Stimulated activated CD8-positive, alpha-beta memory T cell treated with anti-CD3 and anti-CD28 coated beads, Interleukin-12 subunit alpha, Interleukin-12 subunit beta, amount 100 ng/mL, for 4 hours (primary cell): ENCODE data around the gene CUX1.
A peak's percentile ranks its signal among the peaks of the same experiment; 100 is the strongest.
"Not testable (repeated sequence)": the region's sequence is repeated elsewhere in the genome, so short reads cannot be mapped to it uniquely, and the experiment has no call there.

Source experiments
- DNase-seq: peaks from one replicate; pipeline ENCODE4 v3.0.0-alpha.2; 2020; ENCODE audit warnings: low read depth

Gene CUX1

GRCh38 chr7:101854084-101854865, 36.8 kb downstream of the CUX1 start:
- DNase-seq = no peak

- peak; percentile 61 for DNase-seq
Observed at GRCh38 chr7:101856473-101857357, 39.3 kb downstream of the CUX1 start.

- DNase-seq = no peak
Observed at GRCh38 chr7:101857358-101857811, 40.0 kb downstream of the CUX1 start.

GRCh38 chr7:101858437-101859385, 41.3 kb downstream of the CUX1 start:
- no peak for DNase-seq

- DNase-seq = no peak
Observed at GRCh38 chr7:101859411-101860106, 42.1 kb downstream of the CUX1 start.

- DNase-seq = no peak
Observed at GRCh38 chr7:101860316-101861217, 43.1 kb downstream of the CUX1 start.

- no peak for DNase-seq
Observed at GRCh38 chr7:101861218-101861775, 43.9 kb downstream of the CUX1 start.

GRCh38 chr7:101862280-101863220, 45.1 kb downstream of the CUX1 start:
- no peak for DNase-seq

GRCh38 chr7:101863598-101863997, 46.2 kb downstream of the CUX1 start:
- no peak for DNase-seq

- no peak for DNase-seq
Observed at GRCh38 chr7:101864039-101864438, 46.6 kb downstream of the CUX1 start.

- no peak for DNase-seq
Observed at GRCh38 chr7:101865031-101865430, 47.6 kb downstream of the CUX1 start.

- no peak for DNase-seq
Observed at GRCh38 chr7:101865455-101865854, 48.0 kb downstream of the CUX1 start.

GRCh38 chr7:101866328-101866727, 48.9 kb downstream of the CUX1 start:
- no peak for DNase-seq

GRCh38 chr7:101867265-101867664, 49.8 kb downstream of the CUX1 start:
- DNase-seq = no peak

GRCh38 chr7:101867681-101868080, 50.3 kb downstream of the CUX1 start:
- not testable (repeated sequence) for DNase-seq

GRCh38 chr7:101868191-101868950, 50.9 kb downstream of the CUX1 start:
- DNase-seq = no peak

- no peak for DNase-seq
Observed at GRCh38 chr7:101869026-101869900, 51.8 kb downstream of the CUX1 start.
